Measurements from ENCODE around the gene PLD1. TPM values are rescaled to one million over a fixed set of nuclear protein-coding genes. Genes with fewer than 3 reads are reported as not detected.

The PLD1 gene
- total RNA-seq, 1 donor from 2014 or later, result 59.5 TPM

GRCh38 chr3:171676601-171677175, 133.6 kb downstream of the PLD1 start:
- no peak for TF ChIP-seq CTCF (IDR thresholded peaks at IDR 0.05; ENCODE audit: borderline replicate concordance)
- intact Hi-C loops (cut with micrococcal nuclease), result no loop called here
- Histone ChIP-seq H3K27me3 (ENCODE audit: low read depth) (no peaks in the 10 kb centered on the region), H3K4me1 (peaks cover 34% of the 10 kb centered on the region), H3K36me3 (peaks cover 38% of the 10 kb centered on the region), H3K27ac (replicated peaks) (peak overlapping the region; percentile 62), H3K9me3 (replicated peaks) (no peaks in the 10 kb centered on the region), H3K4me3 (no peak overlapping the region)
- peak; percentile 65 for DNase-seq

- DNase-seq, result no peak
- intact Hi-C loops (cut with micrococcal nuclease), result no loop called here
- peaks cover 43% of the 10 kb centered on the region for H3K4me1 ChIP-seq
- peak overlapping the region; percentile 72 for H3K27ac ChIP-seq (replicated peaks)
- H3K27me3 ChIP-seq (ENCODE audit: low read depth), result no peaks in the 10 kb centered on the region
- no peaks in the 10 kb centered on the region for H3K9me3 ChIP-seq (replicated peaks)
- H3K4me3 ChIP-seq, result no peak overlapping the region
- no peak for TF ChIP-seq CTCF (IDR thresholded peaks at IDR 0.05; ENCODE audit: borderline replicate concordance)
- H3K36me3 ChIP-seq, result peaks cover 53% of the 10 kb centered on the region
These were observed 136.3 kb downstream of the PLD1 start for GRCh38 chr3:171673951-171674350.

- H3K27ac ChIP-seq (replicated peaks), result no peak overlapping the region
- intact Hi-C loops (cut with micrococcal nuclease), result no loop called here
- peaks cover 65% of the 10 kb centered on the region for H3K36me3 ChIP-seq
- DNase-seq, result no peak
- H3K27me3 ChIP-seq (ENCODE audit: low read depth), result no peaks in the 10 kb centered on the region
- H3K4me1 ChIP-seq, result peaks cover 47% of the 10 kb centered on the region
- no peak for TF ChIP-seq CTCF (IDR thresholded peaks at IDR 0.05; ENCODE audit: borderline replicate concordance)
- H3K4me3 ChIP-seq, result no peak overlapping the region
- H3K9me3 ChIP-seq (replicated peaks), result no peaks in the 10 kb centered on the region
These were observed 137.7 kb downstream of the PLD1 start for GRCh38 chr3:171672538-171672937.

GRCh38 chr3:171672124-171672523, 138.2 kb downstream of the PLD1 start:
- no peak for DNase-seq
- H3K4me3 ChIP-seq, result no peak overlapping the region
- H3K36me3 ChIP-seq, result peaks cover 69% of the 10 kb centered on the region
- intact Hi-C loops (cut with micrococcal nuclease), result no loop called here
- H3K4me1 ChIP-seq, result peaks cover 44% of the 10 kb centered on the region
- H3K9me3 ChIP-seq (replicated peaks), result no peaks in the 10 kb centered on the region
- H3K27ac ChIP-seq (replicated peaks), result no peak overlapping the region
- no peaks in the 10 kb centered on the region for H3K27me3 ChIP-seq (ENCODE audit: low read depth)
- TF ChIP-seq CTCF (IDR thresholded peaks at IDR 0.05; ENCODE audit: borderline replicate concordance), result no peak

- intact Hi-C loops (cut with micrococcal nuclease), result no loop called here
- no peak for TF ChIP-seq CTCF (IDR thresholded peaks at IDR 0.05; ENCODE audit: borderline replicate concordance)
- H3K27me3 ChIP-seq (ENCODE audit: low read depth), result no peaks in the 10 kb centered on the region
- no peak for DNase-seq
- no peak overlapping the region for H3K4me3 ChIP-seq
- H3K4me1 ChIP-seq, result peaks cover 40% of the 10 kb centered on the region
- peaks cover 73% of the 10 kb centered on the region for H3K36me3 ChIP-seq
- no peaks in the 10 kb centered on the region for H3K9me3 ChIP-seq (replicated peaks)
- H3K27ac ChIP-seq (replicated peaks), result no peak overlapping the region
These were observed 138.6 kb downstream of the PLD1 start for GRCh38 chr3:171671709-171672108.
